HepG2 (cell line): Measurements from ENCODE around the gene MSGN1. TPM values are rescaled to one million over a fixed set of nuclear protein-coding genes. Genes with fewer than 3 reads are reported as not detected.

ENCODE experiments used
- ERF ChIP-seq: IDR thresholded peaks from 2 replicates; pipeline ENCODE4 v1.6.1; 2018; ENCODE audit warnings: missing biosample characterization, missing genetic modification reagents
- GATAD1 ChIP-seq: IDR thresholded peaks from 2 replicates; pipeline ENCODE4 v1.6.1; 2016; ENCODE audit warnings: missing genetic modification reagents, missing compliant biosample characterization
- HOMEZ ChIP-seq: IDR thresholded peaks from 2 replicates; pipeline ENCODE4 v1.6.1; 2016; ENCODE audit warnings: low read depth
- MTF2 ChIP-seq: sonication (generic); formaldehyde crosslinking; IDR thresholded peaks from 2 replicates; pipeline ENCODE4 v1.5.0; 2020; ENCODE audit warnings: missing genetic modification reagents, borderline replicate concordance
- MXI1 ChIP-seq: IDR thresholded peaks from 3 replicates; pipeline ENCODE4 v1.6.1; 2012; ENCODE audit warnings: low read depth, low read length, inconsistent platforms, borderline replicate concordance
- POGZ ChIP-seq: sonication (generic); formaldehyde crosslinking; IDR thresholded peaks from 2 replicates; pipeline ENCODE4 v1.4.0; 2020; ENCODE audit warnings: mild to moderate bottlenecking, missing genetic modification reagents
- RBAK ChIP-seq: sonication (generic); formaldehyde crosslinking; IDR thresholded peaks from 2 replicates; pipeline ENCODE4 v1.5.1; 2020; ENCODE audit warnings: mild to moderate bottlenecking, missing genetic modification reagents
- RFX3 ChIP-seq: IDR thresholded peaks from 2 replicates; pipeline ENCODE4 v1.6.1; 2016; ENCODE audit warnings: missing biosample characterization, missing genetic modification reagents
- TFE3 ChIP-seq: IDR thresholded peaks from 2 replicates; pipeline ENCODE4 v1.6.1; 2016
- ZBTB39 ChIP-seq: sonication (generic); formaldehyde crosslinking; IDR thresholded peaks from 2 replicates; pipeline ENCODE4 v1.5.0; 2020; ENCODE audit warnings: missing genetic modification reagents
- ZNF160 ChIP-seq: sonication (generic); formaldehyde crosslinking; IDR thresholded peaks from 2 replicates; pipeline ENCODE4 v1.8.0; 2022; ENCODE audit warnings: mild to moderate bottlenecking, inconsistent platforms, missing genetic modification reagents
- ZNF264 ChIP-seq: sonication (generic); formaldehyde crosslinking; IDR thresholded peaks from 2 replicates; pipeline ENCODE4 v1.4.0; 2020; ENCODE audit warnings: missing genetic modification reagents
- ZNF343 ChIP-seq: sonication (generic); formaldehyde crosslinking; IDR thresholded peaks from 2 replicates; pipeline ENCODE4 v1.4.0; 2020; ENCODE audit warnings: mild to moderate bottlenecking, missing genetic modification reagents
- ZNF607 ChIP-seq: sonication (generic); formaldehyde crosslinking; IDR thresholded peaks from 2 replicates; pipeline ENCODE4 v1.5.1; 2020; ENCODE audit warnings: missing genetic modification reagents, mild to moderate bottlenecking, borderline replicate concordance
- ZNF609 ChIP-seq: sonication (generic); formaldehyde crosslinking; IDR thresholded peaks from 2 replicates; pipeline ENCODE4 v1.4.0; 2020; ENCODE audit warnings: mild to moderate bottlenecking, missing genetic modification reagents, borderline replicate concordance
- ZNF800 ChIP-seq: sonication (generic); formaldehyde crosslinking; IDR thresholded peaks from 2 replicates; pipeline ENCODE4 v1.4.0; 2020; ENCODE audit warnings: missing genetic modification reagents
- polyA plus RNA-seq, 8 experiments: library from polyadenylated mRNA; depleted of rRNA in 3 of 8; stranded (reverse) in 7 of 8; unstranded in 1 of 8; fragments of >200 nt; fragmentation: Illumina TruSeq in 4 of 8; extraction: Trizol in 4 of 8; gene quantifications; 2 replicates each; pipeline versions ENCODE4 v1.2.1 to v1.2.3, GENCODE V29; 2011 to 2016; ENCODE audit warnings: low read depth in 4 of 8, missing spikeins in 1 of 8, mixed read lengths in 1 of 8; ENCODE audit not compliant: insufficient read depth in 1 of 8
- total RNA-seq, 5 experiments: library from RNA; depleted of rRNA; stranded (reverse); fragments of >200 nt; fragmentation: Illumina TruSeq; extraction: Trizol; gene quantifications; 2 replicates each; pipeline ENCODE4 v1.2.3, GENCODE V29; 2016; ENCODE audit warnings: low read depth in 1 of 5

Gene MSGN1
- total and polyA plus RNA-seq, 2 of the 13 experiments (the other 11 are each of a cell fraction or from before 2014, with no cell fraction given): not detected

- TF ChIP-seq ZNF800 (CRISPR knock-in tag) (0 out of 2 replicates have a peak, but pooled peaks have one; percentile 19), POGZ (0 out of 2 replicates have a peak, but pooled peaks have one; percentile 39), ZNF264 (peak; percentile 32; the same call in 1 of the 2 replicates), RFX3 (no peak), TFE3 (CRISPR knock-in tag) (peak; percentile 22; the same call in 1 of the 2 replicates), GATAD1 (CRISPR knock-in tag) (peak; percentile 45; the same call in 1 of the 2 replicates), ZNF343 (CRISPR knock-in tag) (no peak), ZBTB39 (no peak), ZNF607 (CRISPR knock-in tag) (peak; percentile 78; the same call in 1 of the 2 replicates), MXI1 (no peak), ZNF160 (CRISPR knock-in tag) (peak; percentile 33; the same call in 1 of the 2 replicates), ZNF609 (no peak), MTF2 (CRISPR knock-in tag) (peak; percentile 61; the same call in 1 of the 2 replicates), RBAK (no peak), ERF (peak; percentile 51; the same call in 1 of the 2 replicates), HOMEZ (CRISPR knock-in tag) (peak; percentile 53; the same call in 1 of the 2 replicates)
Observed at GRCh38 chr2:17830053-17831034, 14.1 kb downstream of the MSGN1 start (continued).
